MM.1S (cell line): ENCODE measurements around the gene CAST.
"Not testable (repeated sequence)": the region's sequence is repeated elsewhere in the genome, so short reads cannot be mapped to it uniquely, and the experiment has no call there.

Experiments
- DNase-seq: peaks from one replicate; pipeline ENCODE4 v3.0.0-alpha.2; 2015
- H2AFZ ChIP-seq: fragments of 300-600 bp; sonication (generic); 2 replicates; pipeline ENCODE4 v1.6.0; 2016; ENCODE audit warnings: antibody characterized with exemption, low read length
- H3F3A ChIP-seq: fragments of 300-600 bp; sonication (generic); 2 replicates; pipeline ENCODE4 v1.6.1; 2016; ENCODE audit warnings: mild to moderate bottlenecking, antibody characterized with exemption, low read length, moderate library complexity, mixed read lengths; ENCODE audit not compliant: insufficient read depth
- H3K27ac ChIP-seq: fragments of 300-600 bp; sonication (generic); 2 replicates; pipeline ENCODE4 v1.5.1; 2016; ENCODE audit warnings: mild to moderate bottlenecking, low read length
- H3K27me3 ChIP-seq: fragments of 300-600 bp; sonication (generic); replicated peaks from 2 replicates; pipeline ENCODE4 v1.6.0; 2016; ENCODE audit warnings: low read length; ENCODE audit not compliant: insufficient read depth
- H3K36me3 ChIP-seq: fragments of 300-600 bp; sonication (generic); replicated peaks from 2 replicates; pipeline ENCODE4 v1.6.1; 2016; ENCODE audit warnings: mild to moderate bottlenecking, low read length, mixed read lengths; ENCODE audit not compliant: insufficient read depth
- H3K4me1 ChIP-seq: fragments of 300-600 bp; sonication (generic); 2 replicates; pipeline ENCODE4 v1.6.1; 2016; ENCODE audit warnings: low read length, mixed read lengths
- H3K4me2 ChIP-seq: fragments of 300-600 bp; sonication (generic); 2 replicates; pipeline ENCODE4 v1.6.0; 2016; ENCODE audit warnings: low read depth, low read length
- H3K4me3 ChIP-seq: fragments of 300-600 bp; sonication (generic); 2 replicates; pipeline ENCODE4 v1.5.1; 2016; ENCODE audit warnings: low read length, mixed read lengths
- H3K79me2 ChIP-seq: fragments of 300-600 bp; sonication (generic); 2 replicates; pipeline ENCODE4 v1.6.1; 2016; ENCODE audit warnings: mixed run types, low read length, mixed read lengths
- H3K9ac ChIP-seq: fragments of 300-600 bp; sonication (generic); 2 replicates; pipeline ENCODE4 v1.6.1; 2016; ENCODE audit warnings: low read length, mixed read lengths
- H3K9me2 ChIP-seq: fragments of 300-600 bp; sonication (generic); replicated peaks from 2 replicates; pipeline ENCODE4 v1.6.1; 2016; ENCODE audit warnings: mild to moderate bottlenecking, low read length, mixed read lengths; ENCODE audit not compliant: insufficient read depth
- H3K9me3 ChIP-seq: fragments of 300-600 bp; sonication (generic); replicated peaks from 2 replicates; pipeline ENCODE4 v1.6.1; 2016; ENCODE audit warnings: mild to moderate bottlenecking, low read length, mixed read lengths; ENCODE audit not compliant: insufficient read depth
- H4K20me1 ChIP-seq: fragments of 300-600 bp; sonication (generic); 2 replicates; pipeline ENCODE4 v1.6.1; 2016; ENCODE audit warnings: mild to moderate bottlenecking, low read length, moderate library complexity, mixed read lengths; ENCODE audit not compliant: insufficient read depth
- CTCF ChIP-seq: fragments of 300-600 bp; sonication (generic); IDR thresholded peaks from 2 replicates; pipeline ENCODE4 v1.5.1; 2016; ENCODE audit warnings: antibody characterized with exemption, low read length, mixed read lengths
- EZH2 ChIP-seq: fragments of 300-600 bp; sonication (generic); optimal IDR thresholded peaks from 2 replicates; pipeline ENCODE3; 2017; ENCODE audit warnings: low read depth, mild to moderate bottlenecking, antibody characterized with exemption, low read length, mixed read lengths
- EZH2phosphoT487 ChIP-seq: fragments of 300-600 bp; sonication (generic); IDR thresholded peaks from 2 replicates; pipeline ENCODE4 v1.6.1; 2018; ENCODE audit warnings: antibody characterized with exemption, low read length

The CAST gene

GRCh38 chr5:96742538-96742937 lies 80.4 kb downstream of the CAST start:
- Histone ChIP-seq H3K4me2 (no peak overlapping the region), H3K4me3 (no peak overlapping the region), H3F3A (no peaks in the 10 kb centered on the region), H4K20me1 (no peaks in the 10 kb centered on the region), H3K4me1 (no peaks in the 10 kb centered on the region), H3K9me2 (no peaks in the 10 kb centered on the region), H3K27ac (no peak overlapping the region), H3K9ac (no peak overlapping the region), H3K27me3 (no peaks in the 10 kb centered on the region), H3K9me3 (no peaks in the 10 kb centered on the region), H3K79me2 (no peaks in the 10 kb centered on the region), H2AFZ (no peak overlapping the region), H3K36me3 (no peaks in the 10 kb centered on the region; the same call in 1 of the 2 replicates)
- TF ChIP-seq EZH2: no peak
- TF ChIP-seq CTCF: no peak
- TF ChIP-seq EZH2phosphoT487: no peak
- DNase-seq: no peak

DNA sequence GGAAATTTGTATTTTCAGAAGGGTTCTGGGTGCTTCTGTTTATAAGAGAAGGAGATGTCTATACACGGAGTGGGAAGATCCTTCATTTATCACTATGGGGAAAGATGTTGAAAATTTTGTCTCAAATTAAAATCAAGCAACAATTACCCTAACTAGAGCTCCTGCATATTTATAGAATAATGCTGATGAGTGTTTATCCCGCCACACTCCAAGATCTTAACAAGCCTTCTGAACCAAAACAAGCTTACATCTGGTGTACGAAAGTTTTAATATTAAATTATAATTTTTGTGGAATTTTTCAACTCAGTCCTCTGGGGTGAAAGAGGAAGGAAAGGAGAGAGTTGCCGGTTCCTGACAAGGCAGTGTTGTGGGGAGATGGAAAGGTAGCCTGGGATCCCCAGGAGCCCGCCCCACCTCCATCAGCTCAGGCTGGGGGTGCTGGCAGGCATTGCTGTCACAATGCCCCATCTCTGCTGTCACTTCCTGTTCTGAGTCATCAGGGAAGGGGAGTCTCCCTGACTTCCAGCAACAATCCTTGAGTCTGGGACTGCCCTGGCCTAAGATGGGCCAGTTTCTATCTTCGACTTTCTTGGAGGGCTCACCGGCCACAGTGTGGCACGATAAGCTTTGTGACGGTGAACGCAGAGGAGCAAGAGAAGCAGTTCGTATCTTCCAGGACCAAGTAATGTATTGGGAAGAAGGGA lies 81.0 kb downstream of the CAST start:
- Histone ChIP-seq H3K9ac (no peak overlapping the region), H3F3A (no peaks in the 10 kb centered on the region), H4K20me1 (no peaks in the 10 kb centered on the region), H3K9me3 (no peaks in the 10 kb centered on the region), H3K4me2 (no peak overlapping the region), H3K27me3 (no peaks in the 10 kb centered on the region), H2AFZ (no peak overlapping the region), H3K9me2 (no peaks in the 10 kb centered on the region), H3K79me2 (no peaks in the 10 kb centered on the region), H3K4me1 (no peaks in the 10 kb centered on the region), H3K4me3 (no peak overlapping the region), H3K27ac (no peak overlapping the region), H3K36me3 (no peaks in the 10 kb centered on the region; the same call in 1 of the 2 replicates)
- no peak for DNase-seq
- TF ChIP-seq CTCF (no peak), EZH2phosphoT487 (no peak), EZH2 (no peak)

DNA sequence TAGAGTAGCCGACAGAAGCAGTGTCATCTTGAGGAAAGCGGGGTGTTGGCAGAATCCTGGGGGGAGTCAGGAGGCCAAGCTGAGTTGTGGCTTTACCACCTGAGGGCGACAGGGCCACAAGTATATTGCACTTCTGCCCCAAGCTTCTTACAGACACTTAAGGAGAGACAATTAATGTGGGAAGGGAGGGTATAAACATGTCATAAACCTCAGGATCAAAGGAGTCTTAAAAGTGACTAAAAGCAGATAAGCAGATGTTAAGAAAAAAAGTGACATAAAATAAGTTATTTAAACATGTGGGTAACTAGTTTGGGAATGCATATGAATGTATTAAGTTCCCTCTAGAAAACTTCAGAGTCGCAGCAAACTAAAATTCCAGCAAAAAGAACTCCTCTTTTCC lies 81.6 kb downstream of the CAST start:
- Histone ChIP-seq H4K20me1 (no peaks in the 10 kb centered on the region), H3K9me2 (no peaks in the 10 kb centered on the region), H3K9me3 (no peaks in the 10 kb centered on the region), H3K4me2 (no peak overlapping the region), H3K4me3 (no peak overlapping the region), H3K9ac (no peak overlapping the region), H2AFZ (no peak overlapping the region), H3F3A (no peaks in the 10 kb centered on the region), H3K27ac (no peak overlapping the region), H3K27me3 (no peaks in the 10 kb centered on the region), H3K79me2 (no peaks in the 10 kb centered on the region), H3K36me3 (no peaks in the 10 kb centered on the region), H3K4me1 (no peaks in the 10 kb centered on the region)
- TF ChIP-seq EZH2: no peak
- TF ChIP-seq EZH2phosphoT487: no peak
- no peak for DNase-seq

DNA sequence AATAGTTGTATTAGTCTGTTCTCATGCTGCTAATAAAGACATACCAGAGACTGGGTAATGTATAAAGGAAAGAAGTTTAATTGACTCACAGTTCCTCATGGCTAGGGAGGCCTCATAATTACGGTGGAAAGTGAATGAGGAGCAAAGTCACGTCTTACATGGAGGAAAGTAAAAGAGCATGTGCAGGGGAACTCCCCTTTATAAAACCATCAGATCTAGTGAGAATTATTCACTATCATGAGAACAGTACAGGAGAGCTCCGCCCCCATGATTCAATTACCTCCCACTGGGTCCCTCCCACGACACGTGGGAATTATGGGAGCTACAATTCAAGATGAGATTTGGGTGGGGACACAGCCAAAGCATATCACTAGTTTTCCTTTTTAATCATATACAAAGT lies 82.0 kb downstream of the CAST start:
- H3K4me1 ChIP-seq, H3K4me3 ChIP-seq, H3F3A ChIP-seq, DNase-seq, H3K27ac ChIP-seq, H3K9me2 ChIP-seq, H3K36me3 ChIP-seq, H3K9ac ChIP-seq, H3K9me3 ChIP-seq, H2AFZ ChIP-seq, H3K4me2 ChIP-seq, H3K27me3 ChIP-seq, H4K20me1 ChIP-seq, H3K79me2 ChIP-seq: not testable (repeated sequence)
